Activated CD8-positive, alpha-beta memory T cell treated with anti-CD3 and anti-CD28 coated beads, Interleukin-2, amount 50 U/mL, for 4 hours (primary cell): ENCODE results near the gene PPP3CA.
"Not testable (repeated sequence)": the region's sequence is repeated elsewhere in the genome, so short reads cannot be mapped to it uniquely, and the experiment has no call there.

Experiments
- DNase-seq: peaks from one replicate; pipeline ENCODE4 v3.0.0-alpha.2; 2020

PPP3CA gene

DNA sequence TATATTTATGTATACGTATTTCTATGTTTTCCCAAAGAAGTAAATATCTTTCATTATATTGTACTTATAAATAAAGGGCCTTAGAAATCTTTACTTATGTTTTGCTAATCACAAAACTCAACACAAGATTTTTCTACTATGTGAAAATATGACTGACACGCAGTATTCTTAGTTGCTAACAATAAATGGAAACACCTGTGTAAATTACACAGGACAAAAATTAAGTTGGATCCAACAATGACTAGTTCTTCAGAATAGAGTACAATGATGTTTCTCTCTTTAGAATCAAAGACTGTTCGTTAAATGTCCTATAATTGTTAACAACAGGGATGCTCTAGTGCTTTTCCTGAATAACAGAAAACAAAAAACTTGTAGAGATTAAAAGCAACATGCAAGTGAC is 96.1 kb downstream of the PPP3CA start:
- DNase-seq: no peak

GRCh38 chr4:101244349-101244748 is 103.0 kb downstream of the PPP3CA start:
- no peak for DNase-seq

- no peak for DNase-seq
Measured at GRCh38 chr4:101242441-101242840, 104.9 kb downstream of the PPP3CA start.

- DNase-seq: no peak
Measured at GRCh38 chr4:101240099-101240498, 107.2 kb downstream of the PPP3CA start.

DNA sequence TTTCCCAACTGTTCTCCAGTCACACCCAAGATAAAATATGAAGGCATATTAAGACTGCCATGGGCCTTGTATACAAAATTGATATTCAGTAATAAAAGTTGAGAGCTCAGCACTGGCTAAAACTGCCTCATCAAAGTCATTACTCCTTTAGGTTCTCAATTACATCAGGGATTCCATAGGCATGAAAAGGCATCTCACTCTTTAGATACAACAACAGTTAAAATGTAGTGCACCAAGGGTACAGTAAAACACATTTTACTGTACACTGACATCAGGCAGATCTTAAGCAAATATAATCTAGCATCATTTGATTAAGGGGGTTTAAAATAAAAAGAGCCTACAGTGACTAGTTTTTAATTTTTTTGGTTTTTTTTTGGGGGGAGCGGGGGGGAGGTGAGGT is 107.7 kb downstream of the PPP3CA start:
- no peak for DNase-seq

GRCh38 chr4:101238706-101239105 is 108.6 kb downstream of the PPP3CA start:
- no peak for DNase-seq

DNA sequence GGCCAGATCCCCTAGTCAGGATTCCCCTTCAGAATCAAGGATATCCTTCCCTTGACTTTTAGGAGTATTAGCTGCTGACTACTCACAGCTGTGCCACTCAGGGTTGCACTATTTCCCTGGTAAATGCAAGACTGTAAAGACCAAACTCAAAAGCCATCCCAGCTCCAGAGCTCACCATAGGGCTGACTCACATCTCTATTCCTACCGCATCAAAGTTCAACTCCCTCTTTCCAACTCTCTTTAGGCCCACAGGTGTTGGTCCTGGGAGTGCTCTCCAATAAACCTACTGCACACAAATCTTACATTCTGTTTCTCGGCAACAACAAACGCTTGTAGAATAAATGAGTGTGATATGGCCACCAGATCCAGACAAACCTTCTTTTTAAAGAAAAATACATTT is 109.6 kb downstream of the PPP3CA start:
- no peak for DNase-seq

- no peak for DNase-seq
Measured at GRCh38 chr4:101236097-101236496, 111.2 kb downstream of the PPP3CA start.

- not testable (repeated sequence) for DNase-seq
Measured at GRCh38 chr4:101234141-101234540, 113.2 kb downstream of the PPP3CA start.

- DNase-seq: no peak
Measured at GRCh38 chr4:101232074-101232776, 115.1 kb downstream of the PPP3CA start.

GRCh38 chr4:101230801-101231426 is 116.4 kb downstream of the PPP3CA start:
- no peak for DNase-seq

DNA sequence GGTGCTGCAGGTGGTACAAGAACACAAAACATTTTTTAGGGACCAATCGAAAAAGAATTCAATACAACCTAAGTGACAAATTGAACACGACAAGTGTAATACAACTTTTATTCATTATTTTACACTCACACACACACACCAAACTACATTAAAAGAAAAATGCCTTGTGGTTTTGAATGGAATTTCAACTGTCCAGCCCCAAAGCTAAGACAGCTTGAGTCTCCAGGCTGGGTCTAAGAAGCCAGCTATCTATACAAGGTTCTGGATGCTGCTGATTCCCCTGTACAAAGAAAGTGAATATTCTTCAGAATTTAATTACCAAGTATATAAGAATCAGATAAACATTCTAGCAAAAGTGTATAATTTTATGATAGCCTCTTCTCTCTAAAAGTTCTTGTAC is 118.2 kb downstream of the PPP3CA start:
- DNase-seq: no peak

- DNase-seq: no peak
Measured at GRCh38 chr4:101227715-101228114, 119.6 kb downstream of the PPP3CA start.

DNA sequence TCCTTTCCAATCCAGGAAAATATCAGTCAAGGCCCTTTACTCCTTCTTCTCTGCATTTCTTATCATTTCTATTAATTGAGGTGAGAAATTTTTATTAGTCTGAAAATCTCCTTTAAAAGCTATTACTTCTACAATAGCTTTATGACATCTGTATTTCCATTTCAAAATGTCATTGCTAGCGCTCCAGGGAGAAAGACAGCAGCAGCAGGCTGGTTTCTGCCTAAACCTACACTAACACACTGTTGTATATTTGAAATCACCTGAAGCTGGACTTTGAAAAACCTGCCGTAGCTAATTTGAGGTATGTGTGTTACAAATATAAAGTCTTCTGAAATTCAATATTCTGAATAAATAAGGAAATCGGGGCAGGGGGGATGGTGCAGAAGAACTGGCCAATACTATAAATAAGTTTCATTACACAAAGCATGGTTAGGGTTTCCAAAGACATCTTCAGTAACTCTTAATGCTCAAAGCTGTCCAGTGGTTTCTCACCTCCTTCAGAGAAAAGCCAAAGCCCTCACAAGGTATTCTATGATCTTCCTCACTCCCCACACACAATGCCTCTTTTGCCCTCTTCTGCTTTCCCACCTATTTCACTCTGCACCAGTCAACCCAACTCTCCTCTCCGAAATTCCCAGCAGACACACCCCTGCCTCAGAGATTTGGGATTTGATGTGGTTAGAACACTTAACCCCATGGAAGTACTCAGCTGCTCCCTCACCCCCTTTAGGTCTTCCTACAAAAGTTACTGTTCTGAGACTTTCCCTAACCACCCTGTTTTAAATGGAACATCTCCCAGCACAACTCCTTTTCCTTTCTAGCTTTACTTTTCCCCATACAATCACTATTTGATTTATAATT is 122.7 kb downstream of the PPP3CA start:
- no peak for DNase-seq

DNA sequence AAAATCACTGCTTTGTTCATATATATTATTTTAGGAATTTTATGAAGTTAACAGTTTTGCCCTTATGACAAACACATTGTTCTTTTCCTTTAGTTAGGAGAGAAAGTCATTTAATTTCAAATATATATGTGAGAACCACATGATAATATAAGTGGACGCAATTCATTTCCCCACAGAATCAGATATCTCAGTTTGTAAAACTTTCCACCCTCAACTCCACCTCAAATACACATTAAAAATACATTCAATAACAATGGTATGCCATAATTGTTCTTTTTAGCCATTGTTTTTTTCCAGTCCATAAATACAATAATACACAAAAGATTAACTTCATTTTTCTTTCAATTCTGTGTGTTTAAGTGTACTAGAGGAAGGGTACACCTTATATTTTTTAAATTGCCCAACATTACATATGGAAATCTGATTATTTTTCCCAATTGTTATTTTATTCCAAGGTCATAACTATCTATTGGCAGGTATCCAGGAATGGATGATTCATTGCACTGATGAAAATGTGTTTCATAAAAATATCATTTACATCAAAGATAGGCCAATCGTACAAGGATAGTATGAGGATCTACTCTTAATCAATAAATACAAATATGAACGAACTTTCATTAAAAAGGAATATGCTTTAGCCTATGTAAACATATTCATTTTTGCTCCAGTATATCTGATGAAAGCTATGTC is 125.0 kb downstream of the PPP3CA start:
- no peak for DNase-seq

DNA sequence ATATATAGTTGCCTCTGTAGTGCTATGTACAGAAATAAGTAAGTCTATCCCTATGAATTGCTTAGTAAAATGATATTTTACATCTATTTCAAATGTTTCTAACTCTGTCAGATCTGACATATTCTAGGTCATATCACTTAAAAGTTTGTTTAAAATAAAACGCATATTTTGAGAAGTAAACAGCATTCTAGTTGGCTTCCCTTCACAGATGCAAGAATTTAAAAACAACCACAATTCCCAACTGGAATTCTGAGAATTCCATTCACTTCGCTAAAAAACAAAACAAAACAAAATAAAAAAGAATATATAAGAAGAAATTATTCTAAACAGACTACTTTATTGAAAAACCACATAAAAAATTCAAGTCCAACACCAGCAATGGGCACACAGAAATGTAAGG is 126.0 kb downstream of the PPP3CA start:
- DNase-seq: no peak

GRCh38 chr4:101218894-101219293 is 128.4 kb downstream of the PPP3CA start:
- DNase-seq: no peak

DNA sequence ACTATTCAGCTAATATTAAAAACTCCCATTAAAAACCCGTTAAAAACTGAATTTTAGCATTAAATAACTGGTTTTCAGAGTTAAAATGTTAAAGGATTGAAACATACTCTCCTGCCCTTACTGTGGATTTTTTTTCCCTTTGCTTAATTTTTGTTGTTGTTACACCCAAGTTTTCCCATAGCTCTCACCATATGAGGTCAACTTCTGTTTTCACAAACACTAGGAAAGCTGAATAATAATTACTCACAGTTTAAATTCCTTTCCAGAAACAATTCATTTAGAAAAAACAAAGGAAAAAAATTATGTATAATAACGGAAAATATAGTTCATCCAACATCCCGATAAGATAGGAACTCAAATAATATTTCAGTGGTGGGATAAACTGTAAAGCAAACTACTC is 129.0 kb downstream of the PPP3CA start:
- no peak for DNase-seq

GRCh38 chr4:101217353-101218031 is 129.8 kb downstream of the PPP3CA start:
- DNase-seq: no peak

GRCh38 chr4:101211146-101211553 is 136.2 kb downstream of the PPP3CA start:
- DNase-seq: no peak

DNA sequence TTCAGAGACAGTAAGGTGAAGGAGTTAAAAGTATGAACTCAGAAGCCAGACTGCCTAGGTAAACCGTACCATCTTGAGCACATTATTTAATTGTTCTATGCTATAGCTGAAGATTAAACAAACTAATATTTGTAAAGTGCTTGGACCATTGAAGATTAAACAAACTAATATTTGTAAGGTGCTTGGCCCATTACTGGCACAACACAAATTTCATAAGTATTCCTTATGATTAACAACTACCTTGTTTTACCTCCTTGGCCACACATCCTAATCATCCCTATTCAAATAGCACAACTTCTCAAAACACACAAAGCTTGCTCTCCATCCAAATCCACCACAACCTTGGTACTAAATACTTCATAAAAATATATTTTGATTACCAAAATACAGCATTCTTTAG is 137.0 kb downstream of the PPP3CA start:
- no peak for DNase-seq

DNA sequence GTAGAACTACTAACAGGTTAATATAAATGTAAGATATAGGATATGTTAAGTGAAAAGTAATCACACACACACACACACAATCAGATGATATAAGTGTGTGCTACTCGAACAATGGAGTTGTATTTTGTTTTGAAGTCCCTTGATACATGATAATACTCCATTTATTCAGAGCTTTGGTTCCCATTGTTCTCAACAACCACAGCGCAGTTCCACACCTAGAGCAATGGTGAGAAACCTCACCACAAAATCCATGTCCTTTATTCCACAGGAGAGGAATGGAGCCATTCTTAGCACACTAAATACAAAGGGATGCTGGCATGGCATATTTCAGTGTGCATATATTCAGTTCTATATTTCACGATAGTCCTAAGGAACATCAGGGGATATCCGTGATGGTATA is 139.2 kb downstream of the PPP3CA start:
- no peak for DNase-seq

DNA sequence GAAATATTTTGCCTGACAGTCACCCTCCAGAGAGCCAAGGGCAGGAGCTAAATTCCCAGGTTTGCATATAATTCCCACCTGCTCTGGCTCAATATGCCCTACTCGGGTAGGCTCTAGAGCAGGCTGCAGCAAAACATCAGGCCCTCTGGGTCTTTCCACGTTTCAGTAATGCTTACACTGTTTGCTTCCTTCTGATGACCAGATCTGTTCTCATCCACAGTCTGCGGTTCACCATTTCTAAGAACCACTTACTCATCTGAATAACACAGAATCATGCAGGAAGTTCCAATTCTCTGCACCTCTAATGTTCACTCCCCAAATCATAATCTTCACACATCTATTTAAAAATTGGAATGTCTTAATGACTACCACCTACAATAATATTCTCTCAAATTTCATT is 141.4 kb downstream of the PPP3CA start:
- peak; percentile 26 for DNase-seq
